Measurements from ENCODE around the gene VASH1. TPM values are rescaled to one million over a fixed set of nuclear protein-coding genes. Genes with fewer than 3 reads are reported as not detected.

VASH1 gene
- polyA plus RNA-seq, 1 of the 3 experiments (the other 2 are of a cell fraction), result 4.9 TPM

DNA sequence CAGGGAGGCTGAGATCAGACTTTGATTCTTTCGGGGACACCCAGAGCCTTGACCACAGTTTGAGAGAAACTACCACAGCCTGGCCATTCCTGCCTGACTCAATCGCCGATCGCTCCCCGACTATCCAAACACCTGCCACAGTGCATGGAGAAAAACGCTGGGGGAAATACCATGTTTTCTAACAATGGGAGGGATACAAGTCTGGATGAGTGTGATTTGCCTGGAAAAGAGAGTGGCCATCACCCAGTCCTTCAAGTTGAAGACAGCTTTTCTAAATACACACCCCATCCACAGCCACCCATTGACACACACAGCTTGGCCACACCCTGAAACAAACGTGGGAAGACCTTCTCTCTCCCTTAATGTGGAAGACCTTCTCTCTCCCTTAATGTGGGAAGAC lies 6.7 kb upstream of the VASH1 start:
- H2AFZ ChIP-seq (ENCODE audit: low read depth), result no peak overlapping the region
- H3K9me3 ChIP-seq, result no peaks in the 10 kb centered on the region
- TF ChIP-seq TEAD4 (IDR thresholded peaks at IDR 0.05; ENCODE audit: borderline replicate concordance, insufficient read depth) (no peak), RAD21 (IDR thresholded peaks at IDR 0.05; ENCODE audit: low read length) (no peak), SIN3A (IDR thresholded peaks at IDR 0.05; ENCODE audit: borderline replicate concordance, low read depth, low read length) (no peak), NFIC (IDR thresholded peaks at IDR 0.05; ENCODE audit: borderline replicate concordance) (no peak), EP300 (IDR thresholded peaks at IDR 0.05; ENCODE audit: borderline replicate concordance in 1 of 2, low read depth in 1 of 2, low read length in 1 of 2) (no peak)
- TF ChIP-seq, protein P1, sequence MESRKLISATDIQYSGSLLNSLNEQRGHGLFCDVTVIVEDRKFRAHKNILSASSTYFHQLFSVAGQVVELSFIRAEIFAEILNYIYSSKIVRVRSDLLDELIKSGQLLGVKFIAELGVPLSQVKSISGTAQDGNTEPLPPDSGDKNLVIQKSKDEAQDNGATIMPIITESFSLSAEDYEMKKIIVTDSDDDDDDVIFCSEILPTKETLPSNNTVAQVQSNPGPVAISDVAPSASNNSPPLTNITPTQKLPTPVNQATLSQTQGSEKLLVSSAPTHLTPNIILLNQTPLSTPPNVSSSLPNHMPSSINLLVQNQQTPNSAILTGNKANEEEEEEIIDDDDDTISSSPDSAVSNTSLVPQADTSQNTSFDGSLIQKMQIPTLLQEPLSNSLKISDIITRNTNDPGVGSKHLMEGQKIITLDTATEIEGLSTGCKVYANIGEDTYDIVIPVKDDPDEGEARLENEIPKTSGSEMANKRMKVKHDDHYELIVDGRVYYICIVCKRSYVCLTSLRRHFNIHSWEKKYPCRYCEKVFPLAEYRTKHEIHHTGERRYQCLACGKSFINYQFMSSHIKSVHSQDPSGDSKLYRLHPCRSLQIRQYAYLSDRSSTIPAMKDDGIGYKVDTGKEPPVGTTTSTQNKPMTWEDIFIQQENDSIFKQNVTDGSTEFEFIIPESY (IDR thresholded peaks at IDR 0.05; ENCODE audit: borderline replicate concordance, low read depth), result no peak
- no peak overlapping the region for H3K4me2 ChIP-seq
- H3K4me1 ChIP-seq (ENCODE audit: control insufficient read depth in 1 of 2, insufficient read depth in 2 of 2, low read depth in 1 of 2, low read length in 1 of 2), result peaks cover 0 to 4% of the 10 kb centered on the region in 2 experiments; a peak in 1 of 4 replicates
- no peak overlapping the region for H3K27ac ChIP-seq (ENCODE audit: low read depth in 2 of 2, low read length in 1 of 2)
- no peaks in the 10 kb centered on the region for H4K20me1 ChIP-seq (ENCODE audit: insufficient read depth)
- H3K79me2 ChIP-seq (ENCODE audit: insufficient read depth), result no peaks in the 10 kb centered on the region
- ChIA-PET CTCF (interaction anchor here (1.3 to 2.0 kb wide), 2 partner anchors 34 to 44 kb away, joined by 3 to 7 read pairs; no protein-coding TSS in a partner anchor), POLR2A (no interaction called here)
- H3F3A ChIP-seq (replicated peaks; ENCODE audit: insufficient read depth), result no peaks in the 10 kb centered on the region
- no peaks in the 10 kb centered on the region for H3K36me3 ChIP-seq (replicated peaks in 1 of 2; ENCODE audit: control insufficient read depth in 1 of 2, insufficient read depth in 2 of 2, low read length in 1 of 2)
- 47% methylated on average over 7 of the region's 7 CpGs for WGBS (ENCODE audit: low lambda C conversion rate)
- H3K4me3 ChIP-seq (ENCODE audit: low read depth in 2 of 2, low read length in 1 of 2), result no peak overlapping the region
- no peak overlapping the region for H3K9ac ChIP-seq
- H3K27me3 ChIP-seq (ENCODE audit: insufficient read depth), result no peaks in the 10 kb centered on the region
- no peak for DNase-seq
- no peaks in the 10 kb centered on the region for H3K9me2 ChIP-seq

DNA sequence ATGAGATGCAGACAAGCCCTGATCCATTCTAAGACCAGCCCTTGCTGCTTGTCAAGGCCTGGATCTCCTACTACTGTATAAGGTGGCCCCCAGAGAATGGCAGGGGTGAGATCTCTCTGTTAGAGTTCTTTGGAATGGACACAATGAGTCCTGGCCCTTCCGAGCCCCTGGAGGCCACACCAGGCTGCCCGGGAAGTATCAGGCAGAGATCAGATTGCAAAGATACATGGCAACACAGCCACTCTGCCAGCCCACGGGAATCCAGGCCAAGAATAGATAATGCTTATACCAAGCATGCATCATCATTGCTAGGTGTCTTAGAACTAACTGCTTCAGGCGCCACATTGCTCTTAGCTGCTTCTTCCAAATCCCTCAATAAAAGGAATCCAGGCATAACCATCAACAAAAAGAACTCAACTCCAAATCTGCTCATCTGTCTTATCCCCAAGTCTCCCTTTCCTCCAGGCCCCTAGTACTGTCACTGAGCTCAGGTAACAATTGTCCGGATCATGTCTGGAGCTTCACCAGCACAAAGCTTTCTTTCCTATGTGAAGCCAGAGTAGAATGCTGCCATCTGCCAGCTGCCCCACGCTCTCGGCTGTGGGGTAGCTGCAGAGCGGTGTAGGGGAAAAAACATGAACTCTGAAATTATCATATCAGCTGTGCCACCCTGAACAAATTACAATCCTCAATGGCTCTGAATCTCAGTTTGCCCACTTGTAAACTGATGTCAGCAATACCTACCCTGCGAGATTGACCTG lies 5.5 kb upstream of the VASH1 start:
- Histone ChIP-seq H3K79me2 (ENCODE audit: insufficient read depth) (no peaks in the 10 kb centered on the region), H3K4me2 (no peak overlapping the region), H3K9me2 (no peaks in the 10 kb centered on the region), H3K4me3 (ENCODE audit: low read depth in 2 of 2, low read length in 1 of 2) (no peak overlapping the region), H2AFZ (ENCODE audit: low read depth) (no peak overlapping the region), H3K36me3 (replicated peaks in 1 of 2; ENCODE audit: control insufficient read depth in 1 of 2, insufficient read depth in 2 of 2, low read length in 1 of 2) (no peaks in the 10 kb centered on the region), H3K4me1 (ENCODE audit: control insufficient read depth in 1 of 2, insufficient read depth in 2 of 2, low read depth in 1 of 2, low read length in 1 of 2) (peaks cover 0 to 8% of the 10 kb centered on the region in 2 experiments; a peak in 1 of 4 replicates), H4K20me1 (ENCODE audit: insufficient read depth) (no peaks in the 10 kb centered on the region), H3F3A (replicated peaks; ENCODE audit: insufficient read depth) (no peaks in the 10 kb centered on the region), H3K9me3 (no peaks in the 10 kb centered on the region), H3K27ac (ENCODE audit: low read depth in 2 of 2, low read length in 1 of 2) (no peak overlapping the region), H3K27me3 (ENCODE audit: insufficient read depth) (no peaks in the 10 kb centered on the region), H3K9ac (no peak overlapping the region)
- ChIA-PET POLR2A (no interaction called here), CTCF (interaction anchor here (0.8 to 2.0 kb wide), 5 partner anchors 29 to 55 kb away, joined by 4 to 7 read pairs (median 6); no protein-coding TSS in a partner anchor)
- TF ChIP-seq GATA2 (CRISPR knock-in tag; IDR thresholded peaks at IDR 0.05), result 0 out of 2 replicates have a peak, but pooled peaks have one; percentile 15
- no peak for TF ChIP-seq RAD21 (IDR thresholded peaks at IDR 0.05; ENCODE audit: low read length)
- peak; percentile 22 for DNase-seq
- WGBS (ENCODE audit: low lambda C conversion rate), result 63% methylated on average over 9 of the region's 9 CpGs

DNA sequence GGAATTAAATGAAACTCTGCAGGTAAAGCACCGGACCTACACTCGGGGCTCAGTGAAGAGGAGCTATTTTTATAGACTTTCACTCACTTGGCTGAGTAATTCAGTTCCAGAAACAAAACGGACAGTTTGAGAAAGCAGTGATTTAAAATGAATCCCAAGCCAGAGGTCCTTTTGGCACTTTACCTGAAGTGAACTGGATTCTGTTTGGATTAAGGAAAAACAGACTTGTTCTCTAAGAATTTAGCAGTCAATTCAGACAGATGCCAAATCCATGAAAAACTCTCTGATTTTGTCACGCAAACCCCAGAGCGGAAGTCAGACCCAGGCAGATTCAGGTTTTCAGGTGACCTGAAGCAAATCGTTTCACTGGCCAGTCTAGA lies 4.9 kb upstream of the VASH1 start:
- Histone ChIP-seq H3K36me3 (replicated peaks in 1 of 2; ENCODE audit: control insufficient read depth in 1 of 2, insufficient read depth in 2 of 2, low read length in 1 of 2) (no peaks in the 10 kb centered on the region), H3K27me3 (ENCODE audit: insufficient read depth) (no peaks in the 10 kb centered on the region), H3K4me3 (ENCODE audit: low read depth in 2 of 2, low read length in 1 of 2) (no peak overlapping the region), H3K9me2 (no peaks in the 10 kb centered on the region), H3K27ac (ENCODE audit: low read depth in 2 of 2, low read length in 1 of 2) (no peak overlapping the region), H2AFZ (ENCODE audit: low read depth) (no peak overlapping the region), H3K4me1 (ENCODE audit: control insufficient read depth in 1 of 2, insufficient read depth in 2 of 2, low read depth in 1 of 2, low read length in 1 of 2) (peaks cover 0 to 11% of the 10 kb centered on the region in 2 experiments; a peak in 1 of 4 replicates), H3K4me2 (no peak overlapping the region), H3K79me2 (ENCODE audit: insufficient read depth) (no peaks in the 10 kb centered on the region), H3F3A (replicated peaks; ENCODE audit: insufficient read depth) (no peaks in the 10 kb centered on the region), H4K20me1 (ENCODE audit: insufficient read depth) (no peaks in the 10 kb centered on the region), H3K9ac (no peak overlapping the region), H3K9me3 (no peaks in the 10 kb centered on the region)
- POLR2A ChIA-PET, result no interaction called here
- WGBS (ENCODE audit: low lambda C conversion rate), result 72% methylated on average over 6 of the region's 6 CpGs
- CTCF ChIA-PET, result interaction anchor here (0.5 to 1.8 kb wide), 6 partner anchors 28 to 774 kb away, joined by 3 to 6 read pairs (median 4); no protein-coding TSS in a partner anchor
- DNase-seq, result peak; percentile 2
- TF ChIP-seq YY1 (IDR thresholded peaks at IDR 0.05; ENCODE audit: low read depth) (no peak), TAF1 (IDR thresholded peaks at IDR 0.05; ENCODE audit: borderline replicate concordance, low read depth, low read length) (no peak)

All from SK-N-SH (cell line).